ENCODE results near the gene NFATC2. TPM values are rescaled to one million over a fixed set of nuclear protein-coding genes. Genes with fewer than 3 reads are reported as not detected.

The NFATC2 gene
- total and polyA plus RNA-seq, 2 of the 4 experiments (the other 2 are of a cell fraction): 0.18 to 0.38 TPM

GRCh38 chr20:51482836-51483473 lies 59.6 kb downstream of the NFATC2 start:
- dilution Hi-C loops (cut with HindIII; ENCODE audit: low sequenced_read_pairs, unreplicated experiment): no loop called here
- in situ Hi-C loops (cut with MboI; ENCODE audit: low sequenced_read_pairs): no loop called here
- H3K56ac ChIP-seq (ENCODE audit: extremely low read depth, insufficient read depth, low read length): no peak overlapping the region
- CTCF ChIA-PET: interaction anchor here (1.2 kb wide), 1 partner anchor 20 kb away, joined by 3 read pairs; no protein-coding TSS in a partner anchor
- H3K4me2 ChIP-seq (ENCODE audit: low read depth, low read length): no peak overlapping the region
- no peak overlapping the region for H2BK20ac ChIP-seq (ENCODE audit: low read depth, low read length)
- no peak overlapping the region for H4K5ac ChIP-seq (ENCODE audit: low read depth, low read length)
- TF ChIP-seq RAD21 (IDR thresholded peaks at IDR 0.05; ENCODE audit: low read length): no peak
- no peak for TF ChIP-seq MXI1 (IDR thresholded peaks at IDR 0.05; ENCODE audit: borderline replicate concordance, low read depth, low read length)
- TF ChIP-seq MAFK (IDR thresholded peaks at IDR 0.05; ENCODE audit: low read depth, low read length): no peak
- no peak overlapping the region for H2BK5ac ChIP-seq (ENCODE audit: low read depth, low read length, poor library complexity, severe bottlenecking)
- H3K9me3 ChIP-seq (ENCODE audit: control insufficient read depth, insufficient read depth, low read length): peaks cover 2% of the 10 kb centered on the region; the same call in 1 of the 2 replicates
- H3K79me1 ChIP-seq (ENCODE audit: low read depth in 1 of 2, low read length in 2 of 2): no peaks in the 10 kb centered on the region
- H4K8ac ChIP-seq (ENCODE audit: low read depth in 2 of 2, low read length in 2 of 2): no peak overlapping the region
- no peak overlapping the region for H3K27ac ChIP-seq (ENCODE audit: insufficient read depth, low read length)
- no peak overlapping the region for H2AK5ac ChIP-seq (ENCODE audit: low read depth, low read length)
- no peak overlapping the region for H4K91ac ChIP-seq (ENCODE audit: insufficient read depth, low read depth, low read length)
- no peak overlapping the region for H3K9ac ChIP-seq (ENCODE audit: low read depth, low read length)
- no peak overlapping the region for H3K18ac ChIP-seq (ENCODE audit: low read depth, low read length)
- H3K36me3 ChIP-seq (ENCODE audit: control insufficient read depth, insufficient read depth, low read length): no peaks in the 10 kb centered on the region
- no TSS peak for BruUV-seq (replicated peaks)
- H2AK9ac ChIP-seq (replicated peaks; ENCODE audit: low read depth, low read length, poor library complexity): no peak overlapping the region
- H2BK15ac ChIP-seq (ENCODE audit: low read depth, low read length): no peak overlapping the region
- peaks cover 3% of the 10 kb centered on the region; the same call in 1 of the 2 replicates for H4K20me1 ChIP-seq (ENCODE audit: insufficient read depth, low read length)
- ATAC-seq (ENCODE audit: low read depth) (no peak), DNase-seq (no peak)
- no peaks in the 10 kb centered on the region for H3K27me3 ChIP-seq (ENCODE audit: control insufficient read depth, insufficient read depth, low read length)
- intact Hi-C loops (cut with micrococcal nuclease): no loop called here
- H3K4me1 ChIP-seq (ENCODE audit: control insufficient read depth, insufficient read depth, low read length): peaks cover 7% of the 10 kb centered on the region
- H3K23ac ChIP-seq (ENCODE audit: low read depth, low read length): no peak overlapping the region
- WGBS, 2 experiments (ENCODE audit: extremely low coverage in 2 of 2, insufficient read length in 1 of 2): 88% methylated on average over 3 of the region's 15 CpGs; no CpG with 5 or more reads in 1 of the 2 experiments
- H2BK120ac ChIP-seq (ENCODE audit: low read depth, low read length): no peak overlapping the region
- H2AFZ ChIP-seq (replicated peaks; ENCODE audit: low read length, poor library complexity): no peak overlapping the region
- H3K4ac ChIP-seq (ENCODE audit: low read depth, low read length): no peak overlapping the region
- no peak overlapping the region for H3K14ac ChIP-seq (replicated peaks; ENCODE audit: low read depth, low read length)
- POLR2A ChIA-PET (ENCODE audit: unreplicated experiment): interaction anchor here (0.5 kb wide), 1 partner anchor 203 kb away, joined by 3 read pairs; no protein-coding TSS in a partner anchor
- no peaks in the 10 kb centered on the region for H3K9me1 ChIP-seq (ENCODE audit: insufficient read depth, low read length)
- no peak overlapping the region for H3K4me3 ChIP-seq (ENCODE audit: insufficient read depth, low read depth, low read length)

All from IMR-90 (cell line).